Eye (tissue), 1 donor: ENCODE measurements around the gene GAS2L2.
A peak's percentile ranks its signal among the peaks of the same experiment; 100 is the strongest.

Experiments
- DNase-seq: peaks from one replicate; pipeline ENCODE4 v3.0.0-alpha.2; 2015

GAS2L2 gene

DNA sequence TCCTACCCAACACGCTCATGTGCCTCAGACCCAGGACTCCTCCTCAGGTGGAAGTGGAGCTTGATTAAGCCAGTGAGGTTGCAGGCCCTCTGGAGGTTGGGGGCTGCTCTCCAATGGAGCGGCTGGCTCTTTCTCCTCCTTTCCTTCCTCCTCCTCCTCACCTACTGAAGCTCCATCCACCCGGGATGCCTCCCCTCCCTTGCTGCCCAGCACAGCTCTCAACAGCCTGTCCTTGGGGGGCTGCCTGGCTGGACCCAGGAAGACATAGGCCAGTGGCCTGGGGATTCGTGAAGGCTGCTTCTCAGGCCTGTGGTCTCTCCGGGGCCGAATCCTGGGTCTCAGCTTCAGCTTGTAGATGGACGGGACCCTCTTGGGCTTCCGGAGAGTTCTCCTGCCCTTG lies 8.2 kb downstream of the GAS2L2 start:
- no peak for DNase-seq

DNA sequence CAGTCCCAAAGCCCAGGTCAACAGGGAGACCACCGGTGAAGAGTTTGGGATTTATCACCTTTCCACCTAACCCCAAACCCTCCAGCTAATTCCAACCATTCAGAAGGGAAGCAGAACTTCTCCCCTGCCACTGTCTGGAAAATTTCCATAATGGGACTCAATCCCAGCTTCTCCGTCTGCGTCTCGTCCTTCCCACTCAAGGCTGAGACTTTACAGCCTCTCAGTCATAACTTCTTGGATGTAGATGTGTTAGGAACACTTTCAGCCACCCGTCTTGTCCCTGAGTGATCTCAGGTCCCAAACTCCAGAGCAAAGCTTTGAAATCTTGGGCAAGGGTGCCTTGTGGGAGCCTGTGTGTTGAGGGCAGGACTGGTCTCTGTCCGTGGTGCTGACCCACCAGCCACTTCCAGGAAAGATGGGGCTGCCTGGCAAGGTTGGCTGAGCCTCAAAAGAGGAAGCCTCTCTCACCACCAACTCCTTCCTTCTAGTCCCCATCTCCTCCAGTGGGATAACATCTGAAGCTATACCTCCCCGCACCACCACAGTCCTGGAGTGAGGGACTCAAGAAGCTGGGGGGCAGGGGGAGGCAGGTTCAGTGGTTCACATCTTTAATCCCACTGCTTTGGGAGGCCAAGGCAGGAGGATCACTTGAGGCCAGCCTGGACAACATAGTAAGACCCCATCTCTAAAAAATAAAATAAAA lies 9.3 kb downstream of the GAS2L2 start:
- peak; percentile 61 for DNase-seq

DNA sequence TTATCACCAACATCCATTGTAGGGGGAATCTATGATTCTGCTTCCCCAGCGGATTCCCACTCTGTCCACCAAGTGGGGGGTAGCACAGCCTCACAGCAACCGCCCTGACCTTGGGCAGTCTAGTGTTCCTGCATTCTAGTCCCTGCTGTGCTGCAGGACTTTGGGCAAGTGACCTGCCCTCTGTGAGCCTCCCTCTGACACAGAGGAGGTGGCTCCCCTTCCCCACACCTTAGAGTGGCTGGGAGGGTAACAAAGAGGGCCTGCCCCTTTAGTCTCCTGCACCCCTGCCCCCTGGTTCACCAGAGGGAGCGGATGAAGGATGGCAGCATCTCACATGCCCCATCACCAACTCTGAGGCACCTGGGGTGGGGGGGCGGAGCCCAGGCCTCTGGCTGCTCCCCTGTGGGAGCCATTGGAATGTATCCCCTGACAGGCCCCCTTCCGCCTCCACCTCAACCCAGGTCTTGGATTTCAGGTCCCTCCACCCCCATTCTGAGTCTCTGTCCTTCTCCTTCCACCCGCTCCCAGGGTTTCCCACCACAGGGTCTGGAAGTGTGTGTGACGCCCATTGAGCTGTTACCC lies 10.1 kb downstream of the GAS2L2 start:
- no peak for DNase-seq

DNA sequence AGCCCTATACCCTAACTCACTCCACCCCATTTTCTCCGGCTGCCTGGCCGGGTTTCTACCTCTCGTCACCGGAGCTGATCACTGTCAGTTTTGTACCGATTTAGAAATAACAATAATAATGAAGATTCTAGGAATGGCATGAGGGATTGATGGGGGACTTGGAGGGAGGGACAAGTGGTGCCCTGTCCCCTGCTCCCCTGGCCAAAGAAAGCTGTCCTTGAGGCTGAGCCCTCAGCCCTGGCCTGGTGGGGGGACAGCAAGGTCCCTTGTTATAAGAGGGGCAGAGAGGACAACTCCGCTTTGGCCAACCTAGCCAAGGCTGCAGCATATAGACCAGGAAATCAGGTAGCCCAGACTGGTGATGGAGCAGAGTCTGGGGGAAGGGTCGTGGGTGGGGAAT lies 10.5 kb downstream of the GAS2L2 start:
- no peak for DNase-seq

DNA sequence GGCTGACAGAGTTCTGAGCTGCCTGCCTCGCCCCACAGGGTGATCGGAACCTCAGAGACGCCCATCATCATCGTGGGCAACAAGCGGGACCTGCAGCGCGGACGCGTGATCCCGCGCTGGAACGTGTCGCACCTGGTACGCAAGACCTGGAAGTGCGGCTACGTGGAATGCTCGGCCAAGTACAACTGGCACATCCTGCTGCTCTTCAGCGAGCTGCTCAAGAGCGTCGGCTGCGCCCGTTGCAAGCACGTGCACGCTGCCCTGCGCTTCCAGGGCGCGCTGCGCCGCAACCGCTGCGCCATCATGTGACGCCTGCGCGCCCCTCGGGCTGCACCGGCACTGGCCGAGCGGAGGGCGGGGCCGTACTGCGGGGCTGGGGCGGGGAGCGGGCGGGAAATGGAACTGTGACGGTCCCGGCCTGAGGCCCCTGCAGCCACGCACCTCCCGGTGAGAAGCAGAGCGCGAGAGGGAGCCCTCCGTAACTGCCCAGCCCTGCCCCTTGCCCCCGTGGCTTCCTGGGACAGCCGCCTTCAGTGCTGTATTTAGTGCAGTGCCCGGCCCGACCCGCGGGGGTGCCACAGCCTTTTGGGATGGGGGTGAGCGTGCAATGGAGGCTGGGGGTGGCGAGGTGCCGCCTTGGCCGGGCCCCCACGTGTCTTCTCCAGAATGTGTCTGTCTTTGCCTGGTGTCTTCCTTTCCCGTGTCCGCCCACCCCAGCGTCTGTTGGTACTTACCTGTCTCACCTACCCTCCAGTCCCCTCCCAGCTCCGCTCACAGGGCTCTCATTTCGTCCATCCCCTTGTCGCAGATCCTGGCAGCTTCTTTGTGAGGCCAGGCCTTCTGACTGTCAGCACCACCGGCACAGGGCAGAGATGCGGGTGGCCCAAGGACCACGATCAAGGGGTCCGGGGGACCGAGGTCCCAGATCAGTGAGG lies 11.8 kb downstream of the GAS2L2 start:
- peak; percentile 58 for DNase-seq

DNA sequence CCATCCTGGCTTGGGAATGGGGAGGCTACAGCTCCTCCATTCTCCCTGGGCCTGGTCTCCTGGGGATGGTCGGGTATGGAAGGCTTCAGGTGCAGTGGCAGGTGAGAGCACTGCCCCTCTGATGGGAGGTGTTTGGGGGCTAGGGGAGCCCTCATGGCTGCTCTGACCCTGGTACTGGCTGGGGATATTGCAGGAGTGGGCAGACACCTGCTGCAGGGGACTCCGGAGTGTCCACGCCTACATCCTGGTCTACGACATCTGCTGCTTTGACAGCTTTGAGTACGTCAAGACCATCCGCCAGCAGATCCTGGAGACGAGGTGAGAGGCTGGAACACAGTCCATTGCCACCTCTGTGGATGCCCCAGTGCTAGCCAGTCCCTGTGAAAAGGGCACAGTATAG lies 12.8 kb downstream of the GAS2L2 start:
- no peak for DNase-seq

DNA sequence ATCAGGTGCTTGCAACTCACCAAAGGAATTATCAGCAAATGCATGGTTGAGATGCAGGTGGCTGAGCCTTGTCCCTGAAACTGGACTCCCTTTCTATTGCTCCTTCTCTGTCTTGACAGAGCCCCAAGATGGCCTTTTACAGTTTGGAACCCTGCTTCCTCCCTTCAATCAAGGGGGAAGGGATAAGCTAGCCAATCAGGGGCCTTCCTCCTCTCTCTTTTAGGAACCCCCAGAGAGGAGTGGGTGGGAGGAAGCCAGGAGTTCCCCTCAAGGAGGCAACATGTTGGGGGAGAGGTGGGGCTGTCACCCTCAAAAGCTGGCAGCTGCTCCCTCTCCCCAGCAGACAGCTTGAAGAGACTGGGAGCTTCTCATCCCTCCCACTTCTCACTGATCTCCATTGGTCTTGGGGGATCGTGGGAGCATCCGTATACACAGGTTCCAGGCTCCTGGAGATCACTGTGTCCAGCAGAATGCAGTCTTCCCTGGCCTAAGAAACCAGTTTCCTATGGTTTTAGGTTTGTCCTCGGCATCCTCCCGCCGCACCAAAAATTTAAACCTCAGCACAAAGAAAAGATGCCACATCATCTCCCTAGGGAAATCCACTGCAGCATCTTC lies 14.4 kb downstream of the GAS2L2 start:
- DNase-seq = no peak

DNA sequence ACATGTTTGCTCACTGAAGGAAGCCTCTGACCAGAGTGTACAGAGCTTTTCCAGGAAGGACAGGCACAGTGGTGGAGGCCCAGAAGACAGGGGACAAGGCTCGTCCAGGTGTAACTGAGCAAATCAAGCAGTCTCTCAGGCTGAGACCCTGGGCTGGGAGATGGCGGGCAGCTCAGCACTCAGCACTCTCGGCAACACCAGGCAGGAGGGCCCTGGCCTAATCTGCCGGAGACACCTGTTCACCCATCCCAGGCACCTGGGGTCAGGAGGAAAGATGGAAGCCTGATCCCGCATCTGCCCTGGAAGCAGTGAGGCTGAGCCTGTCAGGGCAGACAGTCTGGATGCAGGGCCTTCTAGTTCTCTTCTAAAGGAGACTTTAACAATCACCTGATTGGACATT lies 16.8 kb downstream of the GAS2L2 start:
- DNase-seq = no peak

DNA sequence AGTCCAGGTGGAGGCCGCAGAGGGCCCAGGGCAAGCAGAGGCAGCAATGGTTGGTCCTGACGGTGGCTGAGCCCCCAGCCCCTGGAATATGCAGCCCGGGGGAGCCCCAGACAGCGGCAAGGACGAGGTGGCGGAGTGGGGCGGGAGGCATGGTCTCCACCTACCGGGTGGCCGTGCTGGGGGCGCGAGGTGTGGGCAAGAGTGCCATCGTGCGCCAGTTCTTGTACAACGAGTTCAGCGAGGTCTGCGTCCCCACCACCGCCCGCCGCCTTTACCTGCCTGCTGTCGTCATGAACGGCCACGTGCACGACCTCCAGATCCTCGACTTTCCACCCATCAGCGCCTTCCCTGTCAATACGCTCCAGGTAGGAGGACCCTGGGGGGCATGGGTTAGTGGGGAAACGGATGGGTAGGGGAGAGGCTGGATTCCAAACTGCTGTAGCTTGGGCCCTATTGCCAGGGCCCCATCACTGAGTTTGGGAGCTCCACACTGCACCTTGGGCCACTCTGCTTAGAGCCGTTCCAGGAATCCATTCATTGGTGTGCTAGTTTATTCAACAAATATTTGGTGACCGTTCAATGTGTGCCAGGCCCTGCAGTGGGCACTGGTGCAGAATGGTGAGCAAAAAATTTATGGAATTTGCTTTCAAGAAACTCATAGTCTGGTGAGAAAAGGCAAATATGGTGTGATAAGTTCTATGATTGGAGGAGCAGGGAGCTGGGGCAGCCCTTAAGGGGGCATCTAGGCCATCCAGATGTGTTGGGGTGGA lies 17.8 kb downstream of the GAS2L2 start:
- no peak for DNase-seq

DNA sequence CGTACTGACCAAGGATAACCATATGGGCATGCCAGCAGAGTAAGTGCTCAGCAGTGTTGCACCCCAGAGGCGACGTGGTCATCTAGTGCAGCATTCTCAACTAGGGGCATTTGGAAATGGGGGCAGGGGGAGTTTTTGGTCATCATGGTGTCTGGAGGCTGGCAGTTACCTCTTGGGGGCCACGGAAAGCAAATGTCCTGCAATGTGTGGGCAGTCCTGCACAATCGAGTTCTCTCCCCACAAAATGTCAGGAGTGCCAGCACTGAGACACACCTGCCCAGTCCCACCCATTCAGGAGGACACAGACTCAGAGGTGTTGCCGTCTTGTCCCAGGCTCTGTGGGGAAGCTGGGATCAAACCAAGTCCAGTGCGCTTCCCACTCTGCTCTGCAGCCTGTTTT lies 18.6 kb downstream of the GAS2L2 start:
- no peak for DNase-seq

DNA sequence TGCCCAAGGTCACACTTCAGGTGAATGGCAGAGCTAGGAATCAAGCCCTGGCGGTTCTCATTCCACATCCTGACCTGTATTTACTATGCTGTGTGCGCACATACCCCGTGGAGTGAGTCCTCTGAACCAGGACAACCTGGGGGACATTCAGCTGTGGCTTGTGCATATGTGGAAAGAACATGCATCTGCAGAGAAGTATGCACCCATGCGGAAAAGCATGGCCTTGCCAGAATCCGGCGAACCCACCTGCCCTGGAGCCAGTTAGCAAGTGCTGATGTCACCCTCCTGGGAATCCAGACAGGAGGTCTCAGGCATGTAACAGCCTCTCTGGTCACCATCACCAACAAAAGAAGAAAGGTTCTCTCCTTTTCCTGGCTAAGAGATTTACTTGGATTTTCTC lies 19.7 kb downstream of the GAS2L2 start:
- no peak for DNase-seq

DNA sequence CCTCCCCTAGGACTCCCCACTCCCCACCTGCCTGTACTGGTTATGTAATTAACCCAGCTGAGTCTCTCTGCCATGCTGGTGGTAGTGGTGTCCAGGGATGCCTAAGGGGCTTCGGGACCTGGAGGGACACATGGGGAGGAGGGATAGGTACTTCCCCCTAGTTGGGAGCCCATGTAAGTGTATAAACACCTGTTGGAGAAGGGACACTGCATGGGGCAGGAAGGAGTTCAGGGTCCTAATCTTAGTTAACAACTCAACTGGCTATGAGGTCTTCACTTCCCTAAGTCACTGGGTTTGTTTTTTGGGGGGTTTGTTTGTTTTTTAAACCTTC lies 20.3 kb downstream of the GAS2L2 start:
- DNase-seq = no peak

DNA sequence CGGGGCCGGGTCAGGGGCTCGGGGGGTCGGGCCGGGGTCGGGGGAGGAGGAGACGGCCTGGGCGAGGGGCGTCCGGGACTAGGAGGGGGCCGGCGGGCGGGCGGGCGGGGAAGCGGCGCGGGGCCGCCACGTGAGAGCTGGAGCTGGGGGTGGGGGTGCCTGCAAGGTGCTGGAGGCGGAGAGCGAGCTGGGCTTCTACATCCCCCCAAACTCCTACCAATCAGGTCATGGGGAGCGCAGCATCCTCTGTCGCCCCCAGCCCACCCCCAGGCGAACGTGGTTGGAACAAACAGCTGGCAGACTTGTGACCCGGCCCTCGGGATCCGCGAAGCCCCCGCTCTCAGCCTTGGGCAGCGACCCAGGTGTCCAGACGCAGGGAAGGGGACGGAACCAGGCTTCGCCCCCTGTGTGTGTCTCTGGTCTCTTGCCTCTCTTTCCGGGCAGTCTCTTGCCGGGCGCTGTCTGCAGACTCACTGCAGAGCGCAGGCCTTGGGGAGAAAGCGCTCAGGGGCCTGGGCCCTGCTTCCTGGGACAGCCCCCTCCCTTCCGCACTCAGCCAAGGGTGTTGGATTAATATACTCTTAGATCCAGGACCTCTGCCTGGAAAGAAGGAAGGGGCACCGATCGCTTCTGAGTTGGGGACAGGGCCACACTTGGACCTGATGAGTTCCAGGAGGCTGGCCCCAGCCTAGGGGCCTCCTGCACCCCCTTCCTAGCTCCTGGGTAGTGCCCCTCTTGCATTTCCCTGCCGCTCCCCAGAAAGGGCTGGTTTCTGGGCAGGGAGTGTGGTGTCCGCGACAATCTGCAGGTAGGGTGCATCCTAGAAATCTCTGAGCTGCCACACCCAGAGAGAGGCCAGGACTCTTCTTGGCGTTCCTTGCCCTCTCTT lies 20.9 kb downstream of the GAS2L2 start:
- peak; percentile 47 for DNase-seq

DNA sequence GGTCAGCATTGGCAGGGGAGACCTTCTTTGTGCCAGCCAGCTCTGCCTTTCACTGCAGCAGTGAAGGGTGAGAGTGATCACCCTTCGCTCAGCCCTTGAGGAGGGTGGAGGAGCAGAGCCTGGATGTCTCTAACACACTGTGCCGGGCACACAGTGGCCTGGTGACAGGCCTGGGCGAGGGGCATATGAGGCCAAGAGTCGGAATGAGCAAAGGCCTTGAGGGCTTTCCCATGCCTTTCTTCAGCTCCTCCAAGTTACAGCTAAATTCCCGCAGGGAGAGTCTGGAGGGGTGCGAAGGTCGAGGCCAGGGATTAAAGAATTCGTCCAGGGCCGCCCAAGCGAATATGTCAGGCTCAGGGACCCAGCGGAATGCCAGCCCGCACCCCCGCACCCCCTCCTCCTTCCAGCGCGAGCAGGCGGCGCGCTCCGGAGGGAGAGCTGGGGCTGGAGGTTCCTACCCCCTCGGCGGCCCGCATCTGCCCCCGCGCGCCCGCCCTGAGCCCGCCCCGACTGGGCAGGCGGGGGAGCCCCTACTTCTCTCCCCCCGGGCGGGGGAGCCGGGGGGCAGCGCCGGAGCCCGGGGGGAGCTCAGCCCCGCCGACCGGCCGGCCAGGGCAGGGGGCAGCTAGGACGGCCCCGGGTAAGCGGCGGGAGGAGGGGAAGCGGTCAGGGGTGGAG lies 21.7 kb downstream of the GAS2L2 start, which contains the start of gene RASL10B:
Gene RASL10B, plus strand, starts transcription at position 401 of the 678 bp plus-strand sequence. CDS start 3,546 bp downstream, outside the sequence.
- peak; percentile 81 for DNase-seq

DNA sequence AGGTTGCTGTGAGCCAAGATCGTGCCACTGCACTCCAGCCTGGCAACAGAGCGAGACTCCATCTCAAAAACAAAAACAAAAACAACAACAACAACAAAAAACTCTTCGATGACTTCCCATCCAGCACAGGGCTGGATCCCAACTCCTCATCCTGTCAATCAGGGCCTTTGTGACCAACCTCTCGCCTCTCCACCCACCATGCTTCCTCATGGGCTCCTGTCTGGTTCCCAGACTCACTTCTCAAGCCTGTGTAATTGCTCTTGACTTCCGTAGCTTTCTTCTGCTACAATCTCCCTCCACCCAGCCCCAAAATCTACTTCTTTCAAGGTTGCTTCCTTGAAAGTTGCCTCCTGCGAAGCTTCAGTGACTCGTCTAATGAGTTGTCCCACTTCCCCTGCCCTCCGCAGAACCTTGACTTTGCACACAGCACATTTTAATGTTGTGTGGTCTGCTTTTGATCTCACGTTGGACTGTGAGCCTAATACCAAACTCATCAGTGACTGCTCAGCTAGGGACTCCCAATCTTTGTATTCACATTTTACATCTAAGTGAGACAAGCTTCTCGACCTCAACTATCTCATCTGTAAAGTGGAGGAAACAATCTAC lies 22.5 kb downstream of the GAS2L2 start:
- no peak for DNase-seq

DNA sequence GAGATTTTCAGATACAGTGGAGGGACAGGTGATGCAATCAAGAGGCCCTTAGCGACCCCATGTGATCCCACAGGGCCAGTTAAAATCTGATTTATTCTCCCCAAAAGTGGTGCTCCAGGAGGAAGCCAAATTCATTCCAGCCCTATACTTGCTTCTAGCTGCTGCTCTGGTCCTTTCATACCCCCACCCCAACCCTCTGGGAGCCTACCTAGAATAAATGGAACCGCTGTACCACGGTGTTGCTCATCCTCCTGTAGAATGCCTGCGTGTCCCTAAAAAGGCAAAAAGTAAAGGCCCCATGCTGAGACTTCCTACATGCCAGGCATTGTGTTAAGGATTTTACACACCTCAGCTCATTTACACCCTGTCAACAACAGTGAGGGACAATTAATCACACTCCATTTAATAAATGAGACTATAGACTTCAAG lies 23.6 kb downstream of the GAS2L2 start:
- no peak for DNase-seq

DNA sequence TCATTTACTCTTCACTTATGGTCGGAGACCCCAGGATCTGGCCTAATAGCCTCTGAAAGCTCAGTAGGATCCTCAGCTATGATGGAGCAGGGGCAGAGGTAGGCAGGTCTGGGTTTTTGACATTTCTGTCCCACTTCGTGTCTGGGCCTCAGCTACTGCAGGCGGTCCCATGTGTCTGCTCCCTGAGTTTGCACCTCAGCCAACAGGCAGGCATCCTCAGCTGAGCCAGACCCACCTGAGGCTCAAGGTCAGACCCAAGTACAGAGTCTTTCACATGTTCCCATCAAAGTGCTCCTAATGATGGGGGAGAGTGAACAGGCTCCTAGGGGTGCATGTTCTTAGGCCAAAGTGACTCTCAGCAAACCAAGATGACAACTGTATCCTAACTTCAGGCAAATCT lies 24.5 kb downstream of the GAS2L2 start:
- no peak for DNase-seq

DNA sequence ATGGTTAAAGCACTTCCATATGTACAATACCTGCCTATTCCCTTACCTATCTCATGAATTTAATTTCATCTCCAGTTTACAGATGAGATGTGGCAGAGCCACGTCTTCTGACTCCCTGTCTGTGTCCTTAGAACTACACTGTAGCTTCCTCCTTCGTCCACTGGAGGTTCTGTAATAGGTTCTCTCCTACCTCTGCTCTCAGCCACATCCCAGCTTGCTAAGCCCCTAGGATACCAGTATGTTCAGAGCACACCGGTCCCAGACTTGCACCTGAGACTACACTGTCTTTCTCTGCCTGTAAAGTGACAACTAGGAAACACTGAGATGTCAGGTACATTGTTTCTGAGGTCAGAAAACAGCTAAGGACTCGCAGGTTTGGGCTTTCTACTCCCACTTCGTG lies 25.4 kb downstream of the GAS2L2 start:
- DNase-seq = no peak

DNA sequence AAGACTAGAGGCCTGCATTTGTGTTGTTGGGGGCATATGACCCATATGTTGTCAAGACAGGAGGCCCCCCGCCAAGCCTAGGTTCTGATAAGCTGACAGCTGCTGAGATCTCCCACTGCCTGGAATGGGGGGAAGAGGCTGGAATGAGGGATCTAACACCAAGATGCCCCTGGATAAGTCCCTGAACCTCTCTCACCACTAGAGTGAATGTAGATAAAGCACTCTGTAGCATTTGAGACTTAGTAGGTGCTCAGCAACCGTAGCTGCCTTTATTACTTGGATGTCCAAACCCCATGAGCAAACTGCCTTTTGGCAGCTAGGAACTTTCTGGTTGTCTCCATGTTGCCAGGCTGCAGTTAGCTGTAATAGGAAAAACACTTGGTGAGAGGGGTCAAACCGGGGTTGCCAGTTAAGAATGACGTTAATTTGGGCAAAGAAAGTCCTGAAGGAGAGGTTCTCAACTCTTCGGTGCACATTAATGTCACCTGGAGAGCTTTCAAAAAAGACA lies 26.0 kb downstream of the GAS2L2 start:
- no peak for DNase-seq
